K562 (cell line): ENCODE measurements around the gene MYO15A. TPM values are rescaled to one million over a fixed set of nuclear protein-coding genes. Genes with fewer than 3 reads are reported as not detected.

Experiments
- CBX2 ChIP-seq: fragments of 200-600 bp; sonication (generic); IDR thresholded peaks from one replicate; pipeline ENCODE4 v1.6.1; 2012; ENCODE audit warnings: mild to moderate bottlenecking, low read length, inconsistent platforms; ENCODE audit not compliant: insufficient read depth, poor library complexity, severe bottlenecking
- MBD2 ChIP-seq: sonication (generic); IDR thresholded peaks from 2 replicates; pipeline ENCODE4 v1.6.1; 2016; ENCODE audit warnings: low read depth, borderline replicate concordance
- TEAD4 ChIP-seq, 2 experiments: sonication (generic) in 1 of 2; formaldehyde crosslinking in 1 of 2; IDR thresholded peaks; 2 replicates each; pipeline versions ENCODE4 v1.6.1 to v1.8.0; 2012 to 2022; ENCODE audit warnings: borderline replicate concordance in 1 of 2, inconsistent platforms in 1 of 2, low read length in 1 of 2, mild to moderate bottlenecking in 1 of 2, missing genetic modification reagents in 1 of 2
- ZNF12 ChIP-seq: sonication (generic); formaldehyde crosslinking; IDR thresholded peaks from 2 replicates; pipeline ENCODE4 v1.4.0; 2020; ENCODE audit warnings: mild to moderate bottlenecking, missing genetic modification reagents
- ZNF23 ChIP-seq: fragments of 250-450 bp; sonication (Bioruptor Pico); IDR thresholded peaks from 2 replicates; pipeline ENCODE4 v1.4.0; 2020; ENCODE audit warnings: mild to moderate bottlenecking
- ZNF3 ChIP-seq: fragments of 250-450 bp; sonication (Bioruptor Pico); IDR thresholded peaks from 2 replicates; pipeline ENCODE4 v1.5.0; 2021; ENCODE audit warnings: mild to moderate bottlenecking, moderate library complexity
- polyA plus RNA-seq, 8 experiments: library from polyadenylated mRNA; depleted of rRNA in 4 of 8; stranded (reverse) in 5 of 8; unstranded in 3 of 8; fragments of >200 nt; fragmentation: Nextera tagmentation in 2 of 8; fragmentation: Illumina TruSeq in 1 of 8; extraction: Ambion mirVana in 2 of 8; extraction: Trizol in 1 of 8; gene quantifications; 2 replicates each; pipeline versions ENCODE4 v1.2.1 to v1.2.3, GENCODE V29; 2011 to 2014; ENCODE audit warnings: inconsistent platforms in 1 of 8, missing spikeins in 1 of 8
- total RNA-seq, 7 experiments: library from RNA; depleted of rRNA in 6 of 7; stranded (reverse); fragments of >200 nt in 6 of 7; fragmentation: Illumina TruSeq in 2 of 7; extraction: Trizol in 2 of 7; gene quantifications; 2 replicates each; pipeline versions ENCODE4 v1.2.1 to v1.2.3, GENCODE V29; 2011 to 2021; ENCODE audit warnings: low replicate concordance in 1 of 7
- TF ChIP-seq, protein P1 (sequence below): IDR thresholded peaks from 2 replicates; pipeline ENCODE4 v1.6.1; 2016; ENCODE audit warnings: missing genetic modification characterization, missing compliant biosample characterization
- TF ChIP-seq, protein P2 (sequence below): fragments of 250-450 bp; sonication (Bioruptor Pico); IDR thresholded peaks from 2 replicates; pipeline ENCODE4 v1.8.0; 2022; ENCODE audit warnings: moderate library complexity, mild to moderate bottlenecking, inconsistent platforms
- TF ChIP-seq, protein P3 (sequence below): IDR thresholded peaks from 2 replicates; pipeline ENCODE4 v1.6.1; 2011; ENCODE audit not compliant: insufficient read length; ENCODE audit errors: extremely low read depth
- TF ChIP-seq, protein P4 (sequence below): fragments of 250-450 bp; sonication (Bioruptor Pico); IDR thresholded peaks from 2 replicates; pipeline ENCODE4 v1.9.0; 2021; ENCODE audit warnings: mild to moderate bottlenecking, inconsistent platforms
- TF ChIP-seq, protein P5 (sequence below), 2 experiments: fragments of 200-800 bp in 1 of 2; sonication (Bioruptor generic) in 1 of 2; sonication (generic) in 1 of 2; formaldehyde crosslinking in 1 of 2; IDR thresholded peaks in 1 of 2; conservative IDR thresholded peaks in 1 of 2; 2 replicates each; pipeline versions ENCODE4 v1.5.0 to v1.6.1; 2016 to 2020; ENCODE audit warnings: missing compliant biosample characterization in 1 of 2, missing genetic modification characterization in 1 of 2, missing genetic modification reagents in 1 of 2
- TF ChIP-seq, protein P6 (sequence below): fragments of 250-450 bp; sonication (Bioruptor Pico); IDR thresholded peaks from 2 replicates; pipeline ENCODE4 v1.5.0; 2020; ENCODE audit warnings: mild to moderate bottlenecking
- TF ChIP-seq, protein P7 (sequence below): sonication (generic); formaldehyde crosslinking; IDR thresholded peaks from 2 replicates; pipeline ENCODE4 v1.8.0; 2022; ENCODE audit warnings: mild to moderate bottlenecking, missing genetic modification reagents

MYO15A gene
- total and polyA plus RNA-seq, 9 of the 15 experiments (the other 6 are each of a cell fraction or from before 2014, with no cell fraction given) = 0.05 to 0.88 (median 0.14) TPM; not detected in 1

DNA sequence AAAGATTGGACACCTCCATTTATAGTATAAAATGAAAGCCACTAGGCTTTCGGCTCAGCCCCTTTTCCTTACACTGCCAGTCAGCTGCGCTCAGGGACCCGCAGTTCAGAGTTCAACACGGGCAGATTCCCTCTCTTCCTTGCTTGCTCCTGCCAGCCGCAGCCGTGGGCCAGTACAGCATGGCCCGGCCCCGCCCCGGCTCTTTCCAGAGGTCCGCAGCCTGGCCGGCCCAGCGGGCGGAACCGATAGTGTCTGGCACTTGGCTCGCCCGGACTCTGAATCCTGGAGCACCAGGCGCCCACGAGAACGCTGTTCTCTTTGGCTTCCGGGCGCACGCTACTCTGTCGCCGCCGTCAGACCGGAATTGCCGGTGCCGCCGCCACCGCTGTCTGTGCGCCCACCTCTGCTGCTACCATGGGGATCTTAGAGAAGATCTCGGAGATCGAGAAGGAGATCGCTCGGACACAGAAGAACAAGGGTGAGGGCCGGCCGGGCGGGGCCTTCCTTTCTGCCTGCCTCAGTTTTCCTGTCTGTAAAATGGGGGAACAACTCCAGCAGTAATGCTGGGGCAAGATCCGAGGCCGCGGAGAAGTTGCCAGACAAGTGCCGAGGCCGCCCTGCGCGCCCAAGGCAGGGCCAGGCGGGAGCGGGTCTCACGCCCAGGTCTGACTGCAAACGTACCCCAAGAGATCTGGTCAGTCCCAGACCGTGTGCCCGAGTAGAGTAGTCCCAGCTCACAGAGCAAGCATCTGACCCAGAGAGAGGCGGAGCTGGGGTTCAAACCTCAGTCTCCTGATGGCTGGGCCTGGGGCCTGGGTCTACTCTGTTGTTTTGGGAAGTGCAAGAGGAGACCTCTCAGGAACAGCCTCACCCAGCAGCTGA lies 20.7 kb upstream of the MYO15A start, which contains the start of gene DRG2 (continued):
- no peak for TF ChIP-seq ZNF12 (CRISPR knock-in tag)
- TF ChIP-seq, protein P1, sequence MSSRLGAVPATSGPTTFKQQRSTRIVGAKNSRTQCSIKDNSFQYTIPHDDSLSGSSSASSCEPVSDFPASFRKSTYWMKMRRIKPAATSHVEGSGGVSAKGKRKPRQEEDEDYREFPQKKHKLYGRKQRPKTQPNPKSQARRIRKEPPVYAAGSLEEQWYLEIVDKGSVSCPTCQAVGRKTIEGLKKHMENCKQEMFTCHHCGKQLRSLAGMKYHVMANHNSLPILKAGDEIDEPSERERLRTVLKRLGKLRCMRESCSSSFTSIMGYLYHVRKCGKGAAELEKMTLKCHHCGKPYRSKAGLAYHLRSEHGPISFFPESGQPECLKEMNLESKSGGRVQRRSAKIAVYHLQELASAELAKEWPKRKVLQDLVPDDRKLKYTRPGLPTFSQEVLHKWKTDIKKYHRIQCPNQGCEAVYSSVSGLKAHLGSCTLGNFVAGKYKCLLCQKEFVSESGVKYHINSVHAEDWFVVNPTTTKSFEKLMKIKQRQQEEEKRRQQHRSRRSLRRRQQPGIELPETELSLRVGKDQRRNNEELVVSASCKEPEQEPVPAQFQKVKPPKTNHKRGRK = no peak
- no peak for TF ChIP-seq ZNF3 (CRISPR knock-in tag)
- TF ChIP-seq ZNF23 (CRISPR knock-in tag) = no peak
- TF ChIP-seq, protein P2, sequence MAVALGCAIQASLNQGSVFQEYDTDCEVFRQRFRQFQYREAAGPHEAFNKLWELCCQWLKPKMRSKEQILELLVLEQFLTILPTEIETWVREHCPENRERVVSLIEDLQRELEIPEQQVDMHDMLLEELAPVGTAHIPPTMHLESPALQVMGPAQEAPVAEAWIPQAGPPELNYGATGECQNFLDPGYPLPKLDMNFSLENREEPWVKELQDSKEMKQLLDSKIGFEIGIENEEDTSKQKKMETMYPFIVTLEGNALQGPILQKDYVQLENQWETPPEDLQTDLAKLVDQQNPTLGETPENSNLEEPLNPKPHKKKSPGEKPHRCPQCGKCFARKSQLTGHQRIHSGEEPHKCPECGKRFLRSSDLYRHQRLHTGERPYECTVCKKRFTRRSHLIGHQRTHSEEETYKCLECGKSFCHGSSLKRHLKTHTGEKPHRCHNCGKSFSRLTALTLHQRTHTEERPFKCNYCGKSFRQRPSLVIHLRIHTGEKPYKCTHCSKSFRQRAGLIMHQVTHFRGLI (CRISPR knock-in tag) = no peak
- TF ChIP-seq, protein P3, sequence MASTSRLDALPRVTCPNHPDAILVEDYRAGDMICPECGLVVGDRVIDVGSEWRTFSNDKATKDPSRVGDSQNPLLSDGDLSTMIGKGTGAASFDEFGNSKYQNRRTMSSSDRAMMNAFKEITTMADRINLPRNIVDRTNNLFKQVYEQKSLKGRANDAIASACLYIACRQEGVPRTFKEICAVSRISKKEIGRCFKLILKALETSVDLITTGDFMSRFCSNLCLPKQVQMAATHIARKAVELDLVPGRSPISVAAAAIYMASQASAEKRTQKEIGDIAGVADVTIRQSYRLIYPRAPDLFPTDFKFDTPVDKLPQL = no peak
- TF ChIP-seq, protein P4, sequence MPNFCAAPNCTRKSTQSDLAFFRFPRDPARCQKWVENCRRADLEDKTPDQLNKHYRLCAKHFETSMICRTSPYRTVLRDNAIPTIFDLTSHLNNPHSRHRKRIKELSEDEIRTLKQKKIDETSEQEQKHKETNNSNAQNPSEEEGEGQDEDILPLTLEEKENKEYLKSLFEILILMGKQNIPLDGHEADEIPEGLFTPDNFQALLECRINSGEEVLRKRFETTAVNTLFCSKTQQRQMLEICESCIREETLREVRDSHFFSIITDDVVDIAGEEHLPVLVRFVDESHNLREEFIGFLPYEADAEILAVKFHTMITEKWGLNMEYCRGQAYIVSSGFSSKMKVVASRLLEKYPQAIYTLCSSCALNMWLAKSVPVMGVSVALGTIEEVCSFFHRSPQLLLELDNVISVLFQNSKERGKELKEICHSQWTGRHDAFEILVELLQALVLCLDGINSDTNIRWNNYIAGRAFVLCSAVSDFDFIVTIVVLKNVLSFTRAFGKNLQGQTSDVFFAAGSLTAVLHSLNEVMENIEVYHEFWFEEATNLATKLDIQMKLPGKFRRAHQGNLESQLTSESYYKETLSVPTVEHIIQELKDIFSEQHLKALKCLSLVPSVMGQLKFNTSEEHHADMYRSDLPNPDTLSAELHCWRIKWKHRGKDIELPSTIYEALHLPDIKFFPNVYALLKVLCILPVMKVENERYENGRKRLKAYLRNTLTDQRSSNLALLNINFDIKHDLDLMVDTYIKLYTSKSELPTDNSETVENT (CRISPR knock-in tag) = 0 out of 2 replicates have a peak, but pooled peaks have one; percentile 32
- no peak for TF ChIP-seq CBX2
- TF ChIP-seq MBD2 = no peak
- TF ChIP-seq, protein P5, sequence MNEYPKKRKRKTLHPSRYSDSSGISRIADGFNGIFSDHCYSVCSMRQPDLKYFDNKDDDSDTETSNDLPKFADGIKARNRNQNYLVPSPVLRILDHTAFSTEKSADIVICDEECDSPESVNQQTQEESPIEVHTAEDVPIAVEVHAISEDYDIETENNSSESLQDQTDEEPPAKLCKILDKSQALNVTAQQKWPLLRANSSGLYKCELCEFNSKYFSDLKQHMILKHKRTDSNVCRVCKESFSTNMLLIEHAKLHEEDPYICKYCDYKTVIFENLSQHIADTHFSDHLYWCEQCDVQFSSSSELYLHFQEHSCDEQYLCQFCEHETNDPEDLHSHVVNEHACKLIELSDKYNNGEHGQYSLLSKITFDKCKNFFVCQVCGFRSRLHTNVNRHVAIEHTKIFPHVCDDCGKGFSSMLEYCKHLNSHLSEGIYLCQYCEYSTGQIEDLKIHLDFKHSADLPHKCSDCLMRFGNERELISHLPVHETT (CRISPR knock-in tag; conservative IDR thresholded peaks at IDR 0.05 in 1 of 2, IDR thresholded peaks at IDR 0.05 in 1 of 2) = peak in 1 of 2 experiments; percentile 92; a peak in 2 of 4 replicates
- peak; percentile 47 for TF ChIP-seq TEAD4 (IDR thresholded peaks at IDR 0.05; ENCODE audit: low read length)
- no peak for TF ChIP-seq TEAD4 (CRISPR knock-in tag; IDR thresholded peaks at IDR 0.05; ENCODE audit: borderline replicate concordance)
- TF ChIP-seq, protein P6, sequence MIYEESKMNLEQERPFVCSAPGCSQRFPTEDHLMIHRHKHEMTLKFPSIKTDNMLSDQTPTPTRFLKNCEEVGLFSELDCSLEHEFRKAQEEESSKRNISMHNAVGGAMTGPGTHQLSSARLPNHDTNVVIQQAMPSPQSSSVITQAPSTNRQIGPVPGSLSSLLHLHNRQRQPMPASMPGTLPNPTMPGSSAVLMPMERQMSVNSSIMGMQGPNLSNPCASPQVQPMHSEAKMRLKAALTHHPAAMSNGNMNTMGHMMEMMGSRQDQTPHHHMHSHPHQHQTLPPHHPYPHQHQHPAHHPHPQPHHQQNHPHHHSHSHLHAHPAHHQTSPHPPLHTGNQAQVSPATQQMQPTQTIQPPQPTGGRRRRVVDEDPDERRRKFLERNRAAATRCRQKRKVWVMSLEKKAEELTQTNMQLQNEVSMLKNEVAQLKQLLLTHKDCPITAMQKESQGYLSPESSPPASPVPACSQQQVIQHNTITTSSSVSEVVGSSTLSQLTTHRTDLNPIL (CRISPR knock-in tag) = no peak
- TF ChIP-seq, protein P7, sequence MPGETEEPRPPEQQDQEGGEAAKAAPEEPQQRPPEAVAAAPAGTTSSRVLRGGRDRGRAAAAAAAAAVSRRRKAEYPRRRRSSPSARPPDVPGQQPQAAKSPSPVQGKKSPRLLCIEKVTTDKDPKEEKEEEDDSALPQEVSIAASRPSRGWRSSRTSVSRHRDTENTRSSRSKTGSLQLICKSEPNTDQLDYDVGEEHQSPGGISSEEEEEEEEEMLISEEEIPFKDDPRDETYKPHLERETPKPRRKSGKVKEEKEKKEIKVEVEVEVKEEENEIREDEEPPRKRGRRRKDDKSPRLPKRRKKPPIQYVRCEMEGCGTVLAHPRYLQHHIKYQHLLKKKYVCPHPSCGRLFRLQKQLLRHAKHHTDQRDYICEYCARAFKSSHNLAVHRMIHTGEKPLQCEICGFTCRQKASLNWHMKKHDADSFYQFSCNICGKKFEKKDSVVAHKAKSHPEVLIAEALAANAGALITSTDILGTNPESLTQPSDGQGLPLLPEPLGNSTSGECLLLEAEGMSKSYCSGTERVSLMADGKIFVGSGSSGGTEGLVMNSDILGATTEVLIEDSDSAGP (CRISPR knock-in tag) = no peak
